ENCODE measurements around the gene GRHPR.
"Not testable (repeated sequence)": the region's sequence is repeated elsewhere in the genome, so short reads cannot be mapped to it uniquely, and the experiment has no call there.

The GRHPR gene

GRCh38 chr9:37451628-37452027 lies 29.1 kb downstream of the GRHPR start:
- DNase-seq: no peak

GRCh38 chr9:37452611-37453010 lies 30.1 kb downstream of the GRHPR start:
- DNase-seq: no peak

DNA sequence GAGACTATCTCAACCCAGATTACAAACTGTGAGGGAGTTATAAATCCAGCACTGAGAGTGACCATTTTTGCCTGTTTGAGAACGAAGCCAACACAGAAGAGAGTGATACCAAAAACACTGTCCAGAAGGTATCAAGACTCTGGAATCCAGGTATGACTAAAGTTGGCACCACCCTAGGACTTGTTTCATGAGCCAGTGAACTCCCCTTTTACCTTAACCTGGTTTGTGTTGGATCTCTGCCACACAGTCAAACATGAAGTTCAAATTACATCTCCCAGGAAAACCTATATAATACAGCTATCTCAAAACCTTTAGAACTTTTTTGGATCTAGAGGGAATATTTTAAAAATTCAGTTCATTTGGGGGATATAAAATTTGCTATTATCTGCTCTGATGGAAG lies 31.3 kb downstream of the GRHPR start:
- no peak for DNase-seq

DNA sequence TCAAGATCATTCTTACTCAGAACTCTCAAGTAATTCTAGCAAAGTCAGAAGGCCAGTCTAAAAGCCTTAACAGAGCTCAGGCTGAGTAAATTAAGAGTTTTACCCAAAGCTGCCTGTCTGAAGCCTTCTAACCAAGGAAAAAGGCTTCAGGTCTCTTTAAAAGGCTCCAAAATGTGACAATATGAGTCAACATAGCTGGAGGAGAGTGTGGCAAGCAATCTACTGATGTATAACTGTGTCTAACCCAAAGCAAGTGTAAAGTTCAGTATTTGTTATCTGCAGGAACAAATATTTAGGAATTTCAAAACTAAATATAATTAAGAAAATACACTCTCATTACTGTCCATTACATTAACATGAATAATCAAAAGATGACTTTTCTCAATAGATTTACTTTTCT lies 31.7 kb downstream of the GRHPR start:
- no peak for DNase-seq

DNA sequence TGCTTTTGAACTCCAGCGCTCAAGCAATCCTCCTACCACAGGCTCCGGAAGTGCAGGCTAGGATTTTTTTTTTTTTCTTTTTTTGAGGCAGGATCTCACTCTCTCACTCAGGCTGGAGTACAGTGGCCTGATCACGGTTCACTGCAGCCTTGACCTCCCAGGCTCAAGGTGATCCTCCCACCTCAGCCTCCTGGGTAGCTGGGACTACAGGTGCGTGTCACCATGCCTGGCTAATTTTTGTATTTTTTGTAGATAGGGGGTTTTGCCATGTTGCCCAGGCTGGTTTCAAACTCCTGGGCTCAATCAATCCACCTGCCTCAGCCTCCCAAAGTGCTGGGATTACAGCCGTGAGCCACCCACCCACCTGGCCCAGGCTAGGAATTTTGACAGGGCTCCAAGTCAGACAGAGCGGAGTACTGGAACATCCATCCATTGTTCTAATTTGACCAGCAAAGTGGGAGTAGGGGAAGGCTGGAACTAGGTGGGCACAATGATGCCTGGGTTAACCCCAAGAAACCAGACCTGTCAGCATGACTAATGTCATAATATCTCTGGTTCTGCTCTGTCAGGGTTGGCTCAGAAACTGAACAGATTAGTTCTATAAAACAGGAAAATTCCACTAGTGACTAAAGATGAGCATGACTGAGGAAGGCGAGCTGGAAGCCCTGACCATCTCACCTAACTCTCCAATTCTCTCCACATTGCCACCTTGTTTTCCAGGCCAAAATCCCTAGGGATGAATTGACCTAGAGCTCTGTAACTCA lies 33.6 kb downstream of the GRHPR start:
- no peak for DNase-seq

DNA sequence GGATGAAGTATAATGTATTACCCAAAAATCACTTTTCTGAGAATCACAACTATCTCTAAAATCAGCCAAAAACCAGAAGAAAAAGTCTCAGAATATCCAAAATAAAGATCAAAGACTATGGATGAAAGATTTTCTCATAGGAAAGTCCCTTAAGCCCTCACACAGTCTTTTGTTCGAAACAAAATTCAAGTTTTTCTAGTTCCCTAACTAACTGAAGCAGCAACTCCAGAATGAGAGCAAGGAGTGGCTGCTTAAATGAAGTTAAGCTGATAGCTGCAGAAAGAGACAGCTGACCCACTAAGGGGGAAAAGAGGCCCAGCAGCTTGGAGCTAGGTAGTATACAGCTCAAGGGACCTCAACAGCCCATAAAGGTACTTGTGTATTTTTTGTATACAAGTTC lies 34.3 kb downstream of the GRHPR start:
- DNase-seq: no peak

GRCh38 chr9:37464006-37464405 lies 41.5 kb downstream of the GRHPR start:
- no peak for DNase-seq

GRCh38 chr9:37464426-37465248 lies 42.1 kb downstream of the GRHPR start:
- DNase-seq: peak; percentile 47 to 69

GRCh38 chr9:37465249-37466036 lies 42.9 kb downstream of the GRHPR start, which contains the start of gene ZBTB5:
Gene ZBTB5 (minus strand): TSS chr9:37465450. CDS start chr9:37442551, 22,899 bp downstream.
- DNase-seq: peak; percentile 93 to 99

DNA sequence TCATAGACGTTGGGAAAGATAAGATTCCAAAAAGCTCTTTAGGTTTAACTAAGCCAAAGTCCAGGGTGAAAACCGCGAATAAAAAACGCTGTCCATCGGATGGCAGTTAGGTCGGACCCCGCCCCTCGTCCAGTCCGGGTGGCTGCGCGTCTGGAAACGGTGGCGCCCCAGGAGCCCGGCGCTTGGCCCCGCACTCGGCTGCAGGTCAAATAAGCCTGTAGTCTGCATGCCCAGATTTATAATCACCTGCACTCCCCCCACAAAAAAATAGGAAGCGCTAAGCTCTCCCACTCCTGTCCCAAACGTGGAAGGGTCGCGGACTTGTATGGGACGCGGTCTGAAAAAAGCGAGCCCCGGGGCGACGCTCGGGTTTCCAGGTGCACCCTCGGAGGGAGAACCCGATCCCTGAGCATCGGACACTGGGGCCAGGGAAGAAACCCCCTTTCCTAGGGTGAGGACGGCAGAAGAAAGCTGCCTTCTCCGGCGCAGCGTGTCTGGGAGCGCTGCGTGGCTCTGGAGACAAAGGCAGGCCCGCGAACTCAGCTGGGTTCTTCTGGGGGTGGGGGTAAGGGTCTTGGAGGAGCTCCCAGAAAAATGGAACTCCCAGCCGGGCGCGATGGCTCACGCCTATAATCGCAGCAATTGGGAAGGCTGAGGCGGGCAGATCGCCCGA lies 43.7 kb downstream of the GRHPR start:
- no peak for DNase-seq

DNA sequence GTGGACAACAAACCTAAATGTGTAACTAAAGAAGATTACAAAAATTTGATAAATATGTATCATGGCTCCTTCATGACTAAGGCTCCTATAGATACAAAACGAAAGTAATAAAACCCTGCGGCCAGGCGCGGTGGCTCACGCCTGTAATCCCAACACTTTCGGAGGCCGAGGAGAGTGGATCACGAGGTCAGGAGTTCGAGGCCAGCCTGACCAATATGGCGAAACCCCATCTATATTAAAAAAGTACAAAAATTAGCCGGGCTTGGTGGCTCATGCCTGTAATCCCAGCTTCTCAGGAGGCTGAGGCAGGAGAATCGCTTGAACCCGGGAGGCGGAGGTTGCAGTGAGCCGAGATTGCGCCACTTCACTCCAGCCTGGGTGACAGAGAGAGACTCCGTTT lies 45.0 kb downstream of the GRHPR start:
- DNase-seq: not testable (repeated sequence)

DNA sequence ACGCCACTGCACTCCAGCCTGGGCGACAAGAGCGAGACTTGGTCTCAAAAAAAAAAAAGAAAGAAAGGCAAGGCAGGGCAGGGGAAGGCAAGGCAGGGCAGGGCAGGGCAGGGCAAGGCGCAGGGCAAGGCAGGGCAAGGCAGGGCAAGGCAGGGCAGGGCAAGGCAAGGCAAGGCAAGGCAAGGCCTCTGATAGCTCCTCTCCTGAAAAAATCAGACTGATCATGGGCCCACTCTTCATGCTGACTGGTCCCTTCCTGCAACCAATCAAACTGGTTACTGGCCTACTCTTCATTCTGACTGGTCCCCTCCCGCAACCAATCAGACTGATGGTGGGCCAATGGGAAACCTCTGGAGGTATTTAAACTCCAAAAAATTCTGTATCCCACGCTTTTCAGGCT lies 46.1 kb downstream of the GRHPR start:
- no peak for DNase-seq

GRCh38 chr9:37471942-37472684 lies 49.6 kb downstream of the GRHPR start:
- peak; percentile 85 to 96 for DNase-seq

DNA sequence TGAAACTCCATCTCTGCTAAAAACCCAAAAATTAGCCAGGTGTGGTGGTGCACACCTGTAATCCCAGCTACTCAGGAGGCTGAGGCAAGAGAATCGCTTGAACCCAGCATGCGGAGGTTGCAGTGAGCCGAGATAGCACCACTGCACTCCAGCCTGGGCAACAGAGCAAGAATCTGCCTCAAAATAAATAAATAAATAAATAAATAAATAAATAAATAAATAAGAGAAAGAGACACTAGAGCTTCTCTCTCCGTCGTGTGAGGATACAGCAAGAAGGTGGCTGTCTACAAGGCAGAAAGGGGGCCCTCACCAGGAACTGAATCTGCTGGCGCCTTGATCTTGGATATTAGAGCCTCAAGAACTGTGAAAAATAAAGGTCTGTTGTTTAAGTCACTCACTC lies 51.5 kb downstream of the GRHPR start:
- not testable (repeated sequence) for DNase-seq

GRCh38 chr9:37474438-37474837 lies 51.9 kb downstream of the GRHPR start:
- DNase-seq: no peak

DNA sequence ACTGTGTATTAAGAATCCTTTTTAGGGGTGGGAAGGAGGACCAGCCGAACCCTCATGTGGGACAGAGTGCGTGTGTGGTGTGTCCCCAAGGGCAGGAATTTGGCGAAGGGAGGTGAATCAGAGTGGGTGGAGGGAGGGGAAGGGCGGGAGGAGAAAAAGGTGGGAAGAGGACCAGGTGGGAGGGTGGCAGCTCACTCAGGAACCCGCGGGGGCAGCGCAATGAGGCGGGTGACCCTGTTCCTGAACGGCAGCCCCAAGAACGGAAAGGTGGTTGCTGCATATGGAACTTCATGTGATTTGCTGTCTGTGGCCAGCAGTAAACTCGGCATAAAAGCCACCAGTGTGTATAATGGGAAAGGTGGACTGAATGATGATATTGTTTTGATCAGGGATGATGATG lies 54.4 kb downstream of the GRHPR start:
- DNase-seq: no peak

DNA sequence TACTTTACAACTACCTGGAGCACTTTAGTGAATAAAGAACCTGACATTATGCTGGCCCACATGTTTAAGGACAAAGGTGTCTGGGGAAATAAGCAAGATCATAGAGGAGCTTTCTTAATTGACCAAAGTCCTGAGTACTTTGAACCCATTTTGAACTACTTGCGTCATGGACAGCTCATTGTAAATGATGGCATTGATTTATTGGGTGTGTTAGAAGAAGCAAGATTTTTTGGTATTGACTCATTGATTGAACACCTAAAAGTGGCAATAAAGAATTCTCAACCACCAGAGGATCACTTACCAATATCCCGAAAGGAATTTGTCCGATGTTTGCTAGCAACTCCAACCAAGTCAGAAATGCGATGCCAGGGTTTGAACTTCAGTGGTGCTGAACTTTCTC lies 54.9 kb downstream of the GRHPR start:
- DNase-seq: not testable (repeated sequence)

- DNase-seq: not testable (repeated sequence)
Observed at GRCh38 chr9:37477987-37478619, 55.6 kb downstream of the GRHPR start.

- DNase-seq: no peak
Observed at GRCh38 chr9:37480759-37481158, 58.3 kb downstream of the GRHPR start.

- peak; percentile 45 to 72 for DNase-seq
Observed at GRCh38 chr9:37485389-37486255, 63.1 kb downstream of the GRHPR start, which contains the start of gene POLR1E. Gene POLR1E (plus strand): TSS chr9:37485948. CDS start chr9:37486048, 100 bp downstream.

Measured in SW 1271 (cell line).